WI38 (cell line): ENCODE data around the gene PPIP5K1.

ENCODE experiments used
- H3K4me3 ChIP-seq: 2 replicates; pipeline ENCODE4 v1.5.1; 2011; ENCODE audit warnings: low read depth, mild to moderate bottlenecking, control low read depth, low read length
- CTCF ChIP-seq: IDR thresholded peaks from 2 replicates; pipeline ENCODE4 v1.5.1; 2012; ENCODE audit warnings: low read depth, mild to moderate bottlenecking, control low read depth, low read length

Gene PPIP5K1

GRCh38 chr15:43522247-43522646 lies 67.8 kb downstream of the PPIP5K1 start:
- H3K4me3 ChIP-seq: no peak overlapping the region
- TF ChIP-seq CTCF: no peak

- TF ChIP-seq CTCF: no peak
Measured at GRCh38 chr15:43521419-43521818, 68.6 kb downstream of the PPIP5K1 start.

DNA sequence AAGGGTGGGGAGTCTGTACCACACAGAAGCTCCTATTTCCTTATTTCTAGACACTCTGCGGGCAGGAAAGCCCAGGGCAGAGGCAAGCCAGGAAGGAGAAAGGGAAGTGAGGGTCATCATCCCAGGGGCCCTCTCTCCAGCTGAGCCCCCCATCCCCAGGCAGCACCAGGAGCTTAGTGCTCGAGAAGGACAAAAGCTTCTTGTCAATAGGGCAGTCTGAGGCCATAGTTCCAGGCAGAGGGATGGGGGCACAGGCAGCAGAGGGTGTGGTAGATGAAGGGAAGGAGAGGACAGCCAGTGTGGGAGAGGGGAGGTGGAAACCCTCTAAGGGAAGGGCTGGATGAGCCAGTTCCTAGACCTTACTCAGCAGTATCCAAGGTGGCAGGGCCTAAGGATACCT lies 69.9 kb downstream of the PPIP5K1 start:
- no peak for TF ChIP-seq CTCF

More at GRCh38 chr15:43521419-43521818, 68.6 kb downstream of the PPIP5K1 start:
- no peak overlapping the region for H3K4me3 ChIP-seq

GRCh38 chr15:43519196-43519595 lies 70.8 kb downstream of the PPIP5K1 start:
- H3K4me3 ChIP-seq: peak overlapping the region; percentile 96
- no peak for TF ChIP-seq CTCF

More for the DNA sequence above, 69.9 kb downstream of the PPIP5K1 start:
- H3K4me3 ChIP-seq: no peak overlapping the region

GRCh38 chr15:43518197-43518761 lies 71.7 kb downstream of the PPIP5K1 start:
- TF ChIP-seq CTCF: no peak
- peak overlapping the region; percentile 96 for H3K4me3 ChIP-seq

GRCh38 chr15:43517354-43518196 lies 72.4 kb downstream of the PPIP5K1 start, which contains the start of gene MAP1A:
MAP1A (plus strand) TSS chr15:43517608; CDS start chr15:43521474, 3,866 bp downstream.
- no peak for TF ChIP-seq CTCF
- peak within 1 kb of the TSS; percentile 96 for H3K4me3 ChIP-seq

GRCh38 chr15:43516801-43517353 lies 73.1 kb downstream of the PPIP5K1 start:
- no peak for TF ChIP-seq CTCF
- H3K4me3 ChIP-seq: peak overlapping the region; percentile 96
